Activated CD4-positive, CD25-positive, alpha-beta regulatory T cell treated with anti-CD3 and anti-CD28 coated beads, Interleukin-2, amount 50 U/mL, for 16 hours (primary cell): ENCODE measurements around the gene NCAM2.
"Not testable (repeated sequence)": the region's sequence is repeated elsewhere in the genome, so short reads cannot be mapped to it uniquely, and the experiment has no call there.

ENCODE experiments used
- DNase-seq: peaks from one replicate; pipeline ENCODE4 v3.0.0-alpha.2; 2020; ENCODE audit warnings: low read depth, low spot score

NCAM2 gene

GRCh38 chr21:21297211-21297610 lies 299.0 kb downstream of the NCAM2 start:
- no peak for DNase-seq

GRCh38 chr21:21301013-21301412 lies 302.8 kb downstream of the NCAM2 start:
- no peak for DNase-seq

DNA sequence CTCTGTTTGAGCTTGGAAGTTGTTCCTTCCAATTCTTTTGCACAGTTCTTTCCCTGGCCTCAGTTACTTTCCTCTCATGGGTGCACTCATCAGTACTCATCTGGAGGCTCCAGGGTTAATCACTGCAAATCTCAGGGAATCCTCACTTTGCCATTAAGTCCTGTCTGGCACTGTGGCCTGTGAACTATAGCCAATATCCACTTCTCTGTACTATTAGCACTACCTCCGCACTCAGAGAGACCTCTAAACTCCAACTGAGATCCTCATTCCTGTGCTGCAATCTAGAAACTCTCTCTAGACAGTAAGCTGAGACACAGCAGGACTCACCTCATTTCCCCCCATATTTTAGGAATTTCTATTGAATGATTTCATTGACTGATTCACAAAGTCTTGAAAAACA lies 311.3 kb downstream of the NCAM2 start:
- DNase-seq, result no peak

- no peak for DNase-seq
These were observed 326.1 kb downstream of the NCAM2 start for GRCh38 chr21:21324297-21324696.

DNA sequence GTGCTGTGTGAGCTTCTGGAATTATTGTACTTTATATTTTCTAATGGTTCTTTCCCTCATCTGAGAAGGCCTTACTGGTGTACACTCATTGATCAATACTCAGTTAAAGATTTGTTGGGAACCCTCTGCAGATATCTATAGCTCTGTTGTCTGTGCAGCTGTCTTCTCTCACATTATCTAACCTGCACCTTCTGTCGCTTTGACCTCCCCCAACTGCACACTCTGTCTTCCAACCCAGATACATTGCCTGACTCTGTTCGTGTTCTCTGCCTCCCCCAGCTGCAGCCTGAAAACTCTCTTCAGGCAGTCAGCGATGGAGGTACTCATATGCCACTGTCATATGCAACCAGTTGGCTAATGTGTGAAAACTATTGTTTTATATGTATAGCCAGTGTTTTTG lies 334.3 kb downstream of the NCAM2 start:
- no peak for DNase-seq

DNA sequence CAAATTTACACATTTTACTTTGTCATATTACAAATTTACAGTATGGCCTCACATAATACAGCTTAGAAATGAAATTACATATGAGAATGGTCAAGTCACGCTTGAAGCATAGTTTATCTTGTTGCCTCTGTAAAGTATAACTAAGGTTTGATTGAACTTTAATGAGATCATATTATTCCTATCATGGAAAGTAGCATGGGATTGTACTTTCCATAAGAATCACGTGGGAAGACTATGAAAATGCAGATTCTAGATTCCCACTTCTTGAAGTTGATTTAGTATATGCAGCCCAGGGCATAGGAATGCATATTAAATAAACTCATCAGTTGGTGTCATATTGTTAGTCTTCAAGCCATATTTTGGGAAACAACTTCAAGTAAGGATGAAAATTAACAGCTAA lies 342.8 kb downstream of the NCAM2 start:
- no peak for DNase-seq

DNA sequence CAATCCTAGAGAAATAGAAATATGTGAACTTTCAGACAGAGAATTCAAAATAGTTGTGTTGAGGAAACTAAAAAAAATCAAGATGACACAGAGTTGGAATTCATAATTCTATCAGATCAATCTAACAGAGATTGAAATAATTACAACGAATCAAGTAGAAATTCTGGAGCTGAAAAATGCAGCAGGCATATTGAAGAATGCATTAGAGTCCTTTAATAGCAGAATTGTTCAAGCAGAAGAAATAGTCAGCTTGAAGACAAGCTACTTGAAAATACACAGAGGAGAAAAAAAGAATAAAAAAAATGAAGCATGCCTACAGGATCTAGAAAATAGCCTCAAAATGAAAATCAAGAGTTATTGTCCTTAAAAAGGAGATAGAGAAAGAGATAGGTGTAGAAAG lies 347.1 kb downstream of the NCAM2 start:
- no peak for DNase-seq

DNA sequence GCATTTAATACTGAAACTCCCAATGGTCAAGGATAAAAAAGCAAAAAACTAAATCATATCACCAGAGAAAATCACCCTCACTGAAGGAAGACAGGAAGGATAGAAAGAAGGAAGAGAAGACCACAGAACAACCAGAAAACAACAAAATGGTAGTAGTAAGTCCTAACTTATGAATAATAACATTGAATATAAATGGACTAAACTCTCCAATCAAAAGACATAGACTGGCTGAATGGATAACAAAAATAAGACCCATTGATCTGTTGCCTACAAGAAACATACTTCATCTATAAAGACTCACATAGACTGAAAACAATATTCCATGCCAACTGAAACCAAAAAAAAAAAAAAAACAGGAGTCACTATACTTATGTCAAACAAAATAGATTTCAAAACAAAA lies 347.7 kb downstream of the NCAM2 start:
- no peak for DNase-seq

GRCh38 chr21:21366277-21366676 lies 368.1 kb downstream of the NCAM2 start:
- no peak for DNase-seq

- no peak for DNase-seq
These were observed 369.4 kb downstream of the NCAM2 start for GRCh38 chr21:21367583-21367982.

GRCh38 chr21:21373969-21374368 lies 375.8 kb downstream of the NCAM2 start:
- DNase-seq, result no peak

GRCh38 chr21:21383126-21383525 lies 384.9 kb downstream of the NCAM2 start:
- no peak for DNase-seq

DNA sequence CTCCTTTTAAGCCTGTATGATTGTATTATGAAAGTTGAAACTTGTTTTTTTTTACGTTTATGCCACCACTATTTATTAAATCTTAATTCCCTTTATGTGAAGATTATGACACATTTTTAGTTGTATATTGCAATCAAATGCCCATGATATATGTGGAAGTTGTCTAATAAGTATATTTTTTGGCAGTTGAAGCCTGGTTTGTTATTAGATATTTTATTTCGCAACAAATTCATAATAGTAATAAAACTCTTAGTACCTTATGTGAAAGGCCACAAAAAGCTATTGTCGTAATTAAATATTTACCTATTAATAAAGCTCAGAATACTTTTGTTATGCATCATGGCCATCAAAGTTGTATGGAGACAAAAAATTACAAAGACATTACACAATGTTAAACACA lies 386.8 kb downstream of the NCAM2 start:
- DNase-seq, result no peak

- DNase-seq, result no peak
These were observed 387.2 kb downstream of the NCAM2 start for GRCh38 chr21:21385404-21385803.

DNA sequence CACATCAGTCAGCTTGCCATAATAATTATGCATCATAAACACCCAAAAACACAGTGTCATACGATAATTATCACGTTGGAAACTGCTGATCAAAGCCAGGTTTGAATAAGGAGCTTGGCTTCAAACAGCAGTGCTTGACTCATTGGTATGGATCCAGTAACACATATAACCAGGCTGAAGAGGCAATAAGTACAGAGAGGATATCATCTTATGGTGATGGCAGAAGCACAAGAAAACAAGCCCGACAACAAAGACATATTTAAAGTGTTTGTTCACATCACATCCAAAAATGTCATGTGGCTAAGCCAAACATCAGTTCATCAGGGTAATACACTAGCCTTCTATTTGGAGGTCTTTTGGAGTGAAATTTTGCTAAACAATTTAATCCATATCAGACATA lies 389.7 kb downstream of the NCAM2 start:
- DNase-seq, result no peak

GRCh38 chr21:21394064-21394463 lies 395.9 kb downstream of the NCAM2 start:
- DNase-seq, result no peak

DNA sequence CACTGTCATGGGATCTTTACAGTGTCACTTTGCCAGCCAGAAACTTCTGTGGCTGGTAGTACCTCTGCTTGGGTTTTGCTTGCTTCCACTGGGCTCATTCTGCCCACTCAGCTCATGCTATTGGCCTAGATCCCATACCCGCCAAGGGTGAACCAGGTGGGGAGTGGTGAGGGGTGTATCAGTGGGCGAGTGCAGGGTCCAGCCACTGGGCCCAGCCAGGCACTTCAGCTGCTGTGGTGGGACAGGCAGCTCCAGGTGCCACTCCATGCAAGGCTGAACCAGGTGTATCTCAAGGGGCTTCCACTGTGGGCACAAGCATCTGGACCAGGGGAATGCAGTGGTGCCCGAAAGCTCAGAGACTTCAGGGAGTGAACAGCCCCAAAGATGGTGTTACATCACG lies 398.2 kb downstream of the NCAM2 start:
- no peak for DNase-seq

DNA sequence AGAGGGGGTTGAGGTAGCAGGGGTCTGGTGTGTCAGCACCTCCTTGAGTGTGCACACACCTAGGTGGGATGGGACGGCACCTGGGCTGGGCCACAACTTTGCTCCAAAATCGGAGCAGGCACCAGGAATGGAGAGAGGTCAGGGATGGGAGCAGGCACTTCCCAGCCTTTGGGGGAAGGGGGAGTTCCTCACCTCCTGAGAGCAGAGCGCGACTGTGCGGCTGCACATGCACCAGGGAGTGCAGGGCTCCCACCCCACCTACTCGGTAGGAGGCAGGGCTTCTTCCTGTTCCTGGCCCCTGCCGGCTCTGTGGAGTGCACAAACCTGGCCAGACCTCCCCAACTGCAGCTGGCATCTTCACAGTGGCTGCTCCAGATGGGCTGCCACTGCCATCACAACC lies 399.3 kb downstream of the NCAM2 start:
- DNase-seq, result no peak

GRCh38 chr21:21401444-21401843 lies 403.2 kb downstream of the NCAM2 start:
- no peak for DNase-seq

DNA sequence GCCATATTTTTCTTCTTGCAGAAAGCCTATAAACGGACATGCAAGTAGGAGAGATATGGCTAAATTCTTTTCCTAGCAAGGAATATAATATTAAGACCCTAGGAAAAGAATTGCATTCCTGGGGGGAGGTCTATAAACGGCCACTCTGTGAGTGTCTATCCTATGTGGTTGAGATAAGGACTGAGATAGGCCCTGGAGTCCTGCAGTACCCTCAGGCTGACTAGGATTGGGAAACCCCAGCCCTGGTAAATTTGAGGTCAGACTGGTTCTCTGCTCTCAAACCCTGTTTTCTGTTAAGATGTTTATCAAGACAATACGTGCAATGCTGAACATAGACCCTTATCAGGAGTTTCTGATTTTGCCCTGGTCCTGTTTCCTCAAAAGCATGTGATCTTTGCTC lies 404.0 kb downstream of the NCAM2 start:
- DNase-seq, result not testable (repeated sequence)

GRCh38 chr21:21404261-21404660 lies 406.1 kb downstream of the NCAM2 start:
- not testable (repeated sequence) for DNase-seq

DNA sequence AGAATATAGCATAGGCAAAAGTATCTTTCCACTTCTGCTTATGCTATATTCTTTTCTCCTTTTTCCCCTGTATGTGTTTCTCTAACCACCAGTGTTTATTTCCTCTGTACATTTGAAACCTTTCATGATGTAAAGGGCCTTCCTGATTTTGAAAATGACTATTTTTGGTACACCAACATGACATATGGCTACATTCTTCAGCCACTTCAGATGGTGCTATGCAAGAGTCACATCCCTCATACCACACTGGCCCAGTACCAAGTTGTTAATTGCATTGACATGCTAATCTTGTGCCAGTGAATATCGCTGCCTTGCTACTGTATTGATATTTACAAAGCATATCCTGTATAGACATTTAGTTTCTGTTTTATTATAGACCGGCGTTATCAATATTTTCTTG lies 408.7 kb downstream of the NCAM2 start:
- no peak for DNase-seq

DNA sequence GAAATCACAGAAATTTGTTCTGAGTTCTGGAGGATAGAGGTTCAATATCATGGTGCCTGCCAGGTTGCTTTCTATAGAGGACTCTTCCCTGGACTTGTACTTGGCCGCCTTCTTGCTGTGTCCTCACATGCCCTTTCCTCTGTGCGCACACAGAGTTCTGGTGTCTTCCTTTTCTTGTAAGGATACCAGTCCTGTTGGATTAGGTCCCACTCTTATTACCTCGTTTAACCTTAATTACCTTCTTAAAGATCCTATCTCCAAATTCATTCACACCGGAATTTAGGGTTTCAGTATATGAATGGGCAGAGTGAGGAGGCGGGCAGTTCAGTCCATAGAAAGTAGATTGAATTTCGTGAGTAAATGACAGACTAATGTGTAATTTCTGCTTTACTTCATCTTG lies 413.9 kb downstream of the NCAM2 start:
- no peak for DNase-seq

- no peak for DNase-seq
These were observed 417.5 kb downstream of the NCAM2 start for GRCh38 chr21:21415741-21416140.

- no peak for DNase-seq
These were observed 436.7 kb downstream of the NCAM2 start for GRCh38 chr21:21434944-21435343.
